RWPE2 (cell line): ENCODE data around the gene MED10.

ENCODE experiments used
- ATAC-seq: fragments of 200-7000 bp; cut with Tn5 transposase; 3 replicates; pipeline ENCODE4 v1.9.1; 2021; ENCODE audit warnings: low read depth
- DNase-seq: peaks from one replicate; pipeline ENCODE4 v3.0.0-alpha.2; 2020; ENCODE audit warnings: low spot score
- H3K27ac ChIP-seq: fragments of 450-650 bp; 2 replicates; pipeline ENCODE4 v1.5.1; 2017; ENCODE audit warnings: mild to moderate bottlenecking; ENCODE audit not compliant: poor library complexity, severe bottlenecking
- H3K27me3 ChIP-seq: fragments of 250-450 bp; sonication (Bioruptor Pico); 2 replicates; pipeline ENCODE4 v1.5.1; 2021; ENCODE audit warnings: mild to moderate bottlenecking, moderate library complexity; ENCODE audit not compliant: insufficient read depth, poor library complexity, severe bottlenecking
- H3K36me3 ChIP-seq: fragments of 250-450 bp; sonication (Bioruptor Pico); 2 replicates; pipeline ENCODE4 v1.5.1; 2020; ENCODE audit warnings: low read depth, mild to moderate bottlenecking, moderate library complexity
- H3K4me1 ChIP-seq: fragments of 250-450 bp; sonication (Bioruptor Pico); 2 replicates; pipeline ENCODE4 v1.5.1; 2021; ENCODE audit warnings: mild to moderate bottlenecking, moderate library complexity; ENCODE audit not compliant: insufficient read depth, poor library complexity, severe bottlenecking
- H3K4me3 ChIP-seq: fragments of 250-450 bp; sonication (Bioruptor Pico); 2 replicates; pipeline ENCODE4 v1.5.1; 2021; ENCODE audit warnings: mild to moderate bottlenecking, moderate library complexity; ENCODE audit not compliant: severe bottlenecking
- H3K9me3 ChIP-seq: fragments of 250-450 bp; sonication (Bioruptor Pico); 2 replicates; pipeline ENCODE4 v1.5.1; 2021; ENCODE audit warnings: mild to moderate bottlenecking, moderate library complexity; ENCODE audit not compliant: severe bottlenecking
- TF ChIP-seq, protein P1 (sequence below): fragments of 450-650 bp; IDR thresholded peaks from one replicate; pipeline ENCODE4 v1.5.1; 2017; ENCODE audit warnings: mild to moderate bottlenecking, moderate library complexity; ENCODE audit not compliant: poor library complexity, severe bottlenecking

The MED10 gene, protein sequence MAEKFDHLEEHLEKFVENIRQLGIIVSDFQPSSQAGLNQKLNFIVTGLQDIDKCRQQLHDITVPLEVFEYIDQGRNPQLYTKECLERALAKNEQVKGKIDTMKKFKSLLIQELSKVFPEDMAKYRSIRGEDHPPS

DNA sequence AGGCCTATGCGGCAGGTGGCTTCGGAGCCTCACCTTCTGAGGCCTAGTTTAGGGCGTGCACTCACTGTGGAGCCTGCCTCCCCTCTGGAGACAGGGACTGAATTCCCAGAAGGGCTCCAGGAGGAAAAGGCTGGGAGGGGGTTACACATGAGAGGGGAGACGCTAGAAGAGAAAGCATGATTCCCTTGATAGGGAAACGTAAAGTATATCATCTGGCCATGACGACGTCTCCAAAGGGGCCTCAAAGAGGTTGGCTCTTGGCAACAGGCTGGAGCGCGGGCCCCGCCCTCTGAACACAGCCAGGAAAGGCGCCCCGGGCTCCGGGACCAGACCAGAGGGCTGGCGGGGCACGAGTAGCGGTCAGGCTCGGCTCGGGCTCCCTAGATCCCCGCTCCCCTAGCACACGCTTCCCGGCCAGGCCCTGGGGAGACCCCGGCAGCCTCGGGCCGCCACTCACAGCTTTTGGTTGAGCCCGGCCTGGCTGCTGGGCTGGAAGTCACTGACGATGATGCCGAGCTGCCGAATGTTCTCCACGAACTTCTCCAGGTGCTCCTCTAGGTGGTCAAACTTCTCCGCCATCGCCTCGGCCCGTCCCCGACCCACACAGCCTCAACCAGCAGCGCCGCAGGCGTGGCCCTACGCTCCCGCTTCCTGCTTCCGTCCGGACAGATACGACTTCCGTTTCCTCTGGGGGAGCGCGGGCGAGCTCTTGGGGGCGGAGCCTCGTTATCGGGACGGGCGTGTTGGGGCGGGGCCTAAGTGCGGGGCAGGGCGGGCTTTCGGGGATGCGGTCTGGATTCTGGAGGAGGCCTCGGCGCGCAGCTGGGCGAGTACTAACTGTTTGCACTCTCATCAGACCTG, at the start of gene MED10:
Gene MED10 (minus strand): TSS at position 643 of the 861 bp plus-strand sequence. CDS start 64 bp downstream, at position 579.
- Histone ChIP-seq H3K4me3 (peak within 1 kb of the TSS; percentile 74), H3K9me3 (no peaks in the 10 kb centered on the region)
- TF ChIP-seq, protein P1, sequence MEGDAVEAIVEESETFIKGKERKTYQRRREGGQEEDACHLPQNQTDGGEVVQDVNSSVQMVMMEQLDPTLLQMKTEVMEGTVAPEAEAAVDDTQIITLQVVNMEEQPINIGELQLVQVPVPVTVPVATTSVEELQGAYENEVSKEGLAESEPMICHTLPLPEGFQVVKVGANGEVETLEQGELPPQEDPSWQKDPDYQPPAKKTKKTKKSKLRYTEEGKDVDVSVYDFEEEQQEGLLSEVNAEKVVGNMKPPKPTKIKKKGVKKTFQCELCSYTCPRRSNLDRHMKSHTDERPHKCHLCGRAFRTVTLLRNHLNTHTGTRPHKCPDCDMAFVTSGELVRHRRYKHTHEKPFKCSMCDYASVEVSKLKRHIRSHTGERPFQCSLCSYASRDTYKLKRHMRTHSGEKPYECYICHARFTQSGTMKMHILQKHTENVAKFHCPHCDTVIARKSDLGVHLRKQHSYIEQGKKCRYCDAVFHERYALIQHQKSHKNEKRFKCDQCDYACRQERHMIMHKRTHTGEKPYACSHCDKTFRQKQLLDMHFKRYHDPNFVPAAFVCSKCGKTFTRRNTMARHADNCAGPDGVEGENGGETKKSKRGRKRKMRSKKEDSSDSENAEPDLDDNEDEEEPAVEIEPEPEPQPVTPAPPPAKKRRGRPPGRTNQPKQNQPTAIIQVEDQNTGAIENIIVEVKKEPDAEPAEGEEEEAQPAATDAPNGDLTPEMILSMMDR, result no peak

DNA sequence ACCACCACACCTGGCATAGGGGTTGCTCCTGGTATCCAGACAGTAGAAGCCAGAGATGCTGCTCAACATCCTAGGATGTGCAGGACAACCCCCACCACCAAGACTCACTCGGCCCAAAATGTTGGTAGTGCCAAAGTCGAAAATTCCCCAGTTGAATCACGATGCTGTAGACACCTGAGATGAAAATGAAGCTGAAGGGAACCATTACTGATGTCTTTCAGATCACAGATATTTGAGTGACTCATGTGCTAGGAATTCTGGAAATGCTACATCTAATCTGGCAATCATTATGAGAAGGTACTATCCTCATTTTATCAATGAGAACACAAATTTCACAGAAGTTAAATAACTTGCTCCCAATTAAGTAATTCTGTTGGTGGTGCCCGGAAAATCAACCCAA, 49.3 kb upstream of the MED10 start:
- no peaks in the 10 kb centered on the region for H3K9me3 ChIP-seq
- no peak for DNase-seq
- TF ChIP-seq, protein P1, result no peak
- no peaks in the 10 kb centered on the region for H3K4me1 ChIP-seq
- peaks cover 5% of the 10 kb centered on the region for H3K27me3 ChIP-seq
- H3K27ac ChIP-seq, result peak overlapping the region; percentile 1
- no peaks in the 10 kb centered on the region for H3K36me3 ChIP-seq
- no peak overlapping the region for H3K4me3 ChIP-seq
- peak; percentile 73 for ATAC-seq

More for the DNA sequence above, at the start of gene MED10:
- Histone ChIP-seq H3K4me1 (peaks cover 11% of the 10 kb centered on the region), H3K36me3 (peaks cover 41% of the 10 kb centered on the region), H3K27ac (peak within 1 kb of the TSS; percentile 40), H3K27me3 (no peaks in the 10 kb centered on the region)
- ATAC-seq (peak; percentile 98), DNase-seq (peak; percentile 97)

DNA sequence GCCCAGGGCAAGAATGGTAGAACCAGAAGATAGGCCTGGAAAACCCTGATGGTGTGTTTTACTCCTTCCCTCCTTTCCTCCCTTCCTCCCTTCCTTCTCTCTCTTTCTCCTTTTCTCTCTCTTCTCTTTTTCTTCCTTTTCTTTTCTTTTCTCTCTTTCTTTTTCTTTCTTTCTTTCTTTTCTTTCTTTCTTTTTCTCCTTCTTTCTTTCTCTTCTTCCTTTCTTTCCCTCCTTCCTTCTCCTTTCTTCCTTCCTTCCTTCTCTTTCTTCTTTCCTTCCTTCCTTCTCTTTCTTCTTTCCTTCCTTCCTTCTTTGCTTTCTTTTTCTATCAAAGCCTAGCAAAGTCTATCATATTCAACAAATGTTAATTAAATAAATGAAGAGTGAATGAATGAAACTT, 46.4 kb upstream of the MED10 start:
- no peak overlapping the region for H3K27ac ChIP-seq
- H3K27me3 ChIP-seq, result no peaks in the 10 kb centered on the region
- H3K36me3 ChIP-seq, result no peaks in the 10 kb centered on the region
- DNase-seq (no peak), ATAC-seq (no peak)
- peaks cover 2% of the 10 kb centered on the region for H3K4me1 ChIP-seq
- H3K9me3 ChIP-seq, result no peaks in the 10 kb centered on the region
- H3K4me3 ChIP-seq, result no peak overlapping the region
- TF ChIP-seq, protein P1, result no peak

DNA sequence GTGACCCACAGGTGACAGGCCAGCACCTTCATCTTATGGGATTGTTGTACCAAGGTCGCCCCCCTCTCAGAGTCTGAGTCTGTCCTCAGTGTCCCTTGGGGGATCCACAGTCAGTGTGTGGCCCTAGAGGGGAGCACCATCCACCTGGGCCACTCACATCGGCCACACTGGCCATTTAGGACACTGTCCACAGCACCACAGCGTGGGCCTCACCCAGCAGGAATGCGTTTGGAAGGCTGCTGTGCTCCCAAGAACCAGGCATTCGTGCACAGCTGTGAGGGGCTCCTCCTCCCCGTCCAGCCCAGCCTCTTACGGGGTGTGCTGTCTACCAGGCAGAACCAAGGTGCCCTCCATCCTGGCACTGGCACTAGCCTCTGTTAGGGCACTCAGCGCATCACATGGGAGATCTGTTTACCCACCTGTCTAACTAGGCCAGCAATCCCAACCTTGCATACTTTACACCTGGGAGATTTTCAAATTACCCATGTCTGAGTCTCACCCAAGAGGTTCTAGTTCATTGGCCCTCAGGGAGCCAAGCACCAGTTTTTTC, 45.8 kb upstream of the MED10 start:
- DNase-seq (no peak), ATAC-seq (no peak)
- Histone ChIP-seq H3K4me3 (no peak overlapping the region), H3K36me3 (no peaks in the 10 kb centered on the region), H3K9me3 (no peaks in the 10 kb centered on the region), H3K27ac (no peak overlapping the region), H3K4me1 (peaks cover 7% of the 10 kb centered on the region), H3K27me3 (no peaks in the 10 kb centered on the region)
- TF ChIP-seq, protein P1, result no peak
